Measurements from ENCODE around the gene SHISA9. TPM values are rescaled to one million over a fixed set of nuclear protein-coding genes. Genes with fewer than 3 reads are reported as not detected.

The SHISA9 gene
- total RNA-seq, 1 experiment from 2014 or later = 0.29 TPM

- CTCF ChIA-PET = no interaction called here
- Mint-ChIP-seq H3K27ac (ENCODE audit: unreplicated experiment) (no peak overlapping the region), H3K9me3 (ENCODE audit: unreplicated experiment) (peaks cover 58% of the 10 kb centered on the region), H3K4me1 (ENCODE audit: low read depth, unreplicated experiment) (peaks cover 41% of the 10 kb centered on the region), H3K4me3 (ENCODE audit: unreplicated experiment) (no peak overlapping the region), H3K27me3 (ENCODE audit: insufficient read depth, unreplicated experiment) (no peaks in the 10 kb centered on the region), H3K36me3 (ENCODE audit: insufficient read depth, unreplicated experiment) (peaks cover 9% of the 10 kb centered on the region)
- no peak for TF ChIP-seq CTCF (IDR thresholded peaks at IDR 0.05; ENCODE audit: insufficient read depth in 1 of 2, low read depth in 1 of 2, low read length in 1 of 2, severe bottlenecking in 1 of 2, unreplicated experiment in 1 of 2)
- peaks cover 43% of the 10 kb centered on the region for H3K4me1 ChIP-seq
- H3K9me3 ChIP-seq = no peaks in the 10 kb centered on the region
- DNase-seq = no peak
- no peak overlapping the region for H3K4me3 ChIP-seq (ENCODE audit: low read depth, low read length)
- H3K27me3 ChIP-seq (replicated peaks; ENCODE audit: control insufficient read depth, insufficient read depth, low read length) = no peaks in the 10 kb centered on the region
- POLR2A ChIA-PET = interaction anchor here (0.6 kb wide), 1 partner anchor 117 kb away, joined by 5 read pairs; no protein-coding TSS in a partner anchor
- H3K36me3 ChIP-seq (ENCODE audit: control insufficient read depth, insufficient read depth, low read length) = no peaks in the 10 kb centered on the region
- BruUV-seq (replicated peaks) = no TSS peak
- intact Hi-C loops (cut with micrococcal nuclease; ENCODE audit: unreplicated experiment) = no loop called here
Observed at GRCh38 chr16:13234999-13235398, 333.6 kb downstream of the SHISA9 start.

- Mint-ChIP-seq H3K4me1 (ENCODE audit: low read depth, unreplicated experiment) (peaks cover 35% of the 10 kb centered on the region), H3K9me3 (ENCODE audit: unreplicated experiment) (peaks cover 56% of the 10 kb centered on the region), H3K4me3 (ENCODE audit: unreplicated experiment) (no peak overlapping the region), H3K27me3 (ENCODE audit: insufficient read depth, unreplicated experiment) (no peaks in the 10 kb centered on the region), H3K36me3 (ENCODE audit: insufficient read depth, unreplicated experiment) (peaks cover 9% of the 10 kb centered on the region), H3K27ac (ENCODE audit: unreplicated experiment) (no peak overlapping the region)
- TF ChIP-seq CTCF (IDR thresholded peaks at IDR 0.05; ENCODE audit: insufficient read depth in 1 of 2, low read depth in 1 of 2, low read length in 1 of 2, severe bottlenecking in 1 of 2, unreplicated experiment in 1 of 2) = no peak
- ChIA-PET POLR2A (no interaction called here), CTCF (no interaction called here)
- Histone ChIP-seq H3K4me3 (ENCODE audit: low read depth, low read length) (no peak overlapping the region), H3K9me3 (no peaks in the 10 kb centered on the region), H3K4me1 (peaks cover 34% of the 10 kb centered on the region), H3K36me3 (ENCODE audit: control insufficient read depth, insufficient read depth, low read length) (no peaks in the 10 kb centered on the region), H3K27me3 (replicated peaks; ENCODE audit: control insufficient read depth, insufficient read depth, low read length) (no peaks in the 10 kb centered on the region)
- BruUV-seq (replicated peaks) = no TSS peak
- DNase-seq = no peak
- intact Hi-C loops (cut with micrococcal nuclease; ENCODE audit: unreplicated experiment) = no loop called here
Observed at GRCh38 chr16:13236308-13236707, 334.9 kb downstream of the SHISA9 start.

GRCh38 chr16:13238182-13238581, 336.8 kb downstream of the SHISA9 start:
- H3K27me3 Mint-ChIP-seq (ENCODE audit: insufficient read depth, unreplicated experiment) = no peaks in the 10 kb centered on the region
- Histone ChIP-seq H3K4me3 (ENCODE audit: low read depth, low read length) (no peak overlapping the region), H3K27me3 (replicated peaks; ENCODE audit: control insufficient read depth, insufficient read depth, low read length) (no peaks in the 10 kb centered on the region), H3K36me3 (ENCODE audit: control insufficient read depth, insufficient read depth, low read length) (no peaks in the 10 kb centered on the region), H3K9me3 (no peaks in the 10 kb centered on the region), H3K4me1 (peaks cover 19% of the 10 kb centered on the region)
- H3K4me1 Mint-ChIP-seq (ENCODE audit: low read depth, unreplicated experiment) = peaks cover 17% of the 10 kb centered on the region
- no peak overlapping the region for H3K27ac Mint-ChIP-seq (ENCODE audit: unreplicated experiment)
- peak; percentile 18 to 43 for DNase-seq
- intact Hi-C loops (cut with micrococcal nuclease; ENCODE audit: unreplicated experiment) = no loop called here
- H3K36me3 Mint-ChIP-seq (ENCODE audit: insufficient read depth, unreplicated experiment) = peaks cover 12% of the 10 kb centered on the region
- H3K4me3 Mint-ChIP-seq (ENCODE audit: unreplicated experiment) = no peak overlapping the region
- no peak for TF ChIP-seq CTCF (IDR thresholded peaks at IDR 0.05; ENCODE audit: insufficient read depth in 1 of 2, low read depth in 1 of 2, low read length in 1 of 2, severe bottlenecking in 1 of 2, unreplicated experiment in 1 of 2)
- BruUV-seq (replicated peaks) = no TSS peak
- CTCF ChIA-PET = no interaction called here
- H3K9me3 Mint-ChIP-seq (ENCODE audit: unreplicated experiment) = peaks cover 41% of the 10 kb centered on the region
- POLR2A ChIA-PET = no interaction called here
